GM19239 (cell line): ENCODE data around the gene DYNLRB1.
A peak's percentile ranks its signal among the peaks of the same experiment; 100 is the strongest.

Source experiments
- DNase-seq: peaks from one replicate; pipeline ENCODE4 v3.0.0; 2011; ENCODE audit warnings: low spot score; ENCODE audit not compliant: insufficient read length
- FAIRE-seq: peaks from 2 replicates; lab custom pipeline; 2011; peaks lifted over from hg19 to GRCh38; lab: Jason Lieb, UNC

Gene DYNLRB1

DNA sequence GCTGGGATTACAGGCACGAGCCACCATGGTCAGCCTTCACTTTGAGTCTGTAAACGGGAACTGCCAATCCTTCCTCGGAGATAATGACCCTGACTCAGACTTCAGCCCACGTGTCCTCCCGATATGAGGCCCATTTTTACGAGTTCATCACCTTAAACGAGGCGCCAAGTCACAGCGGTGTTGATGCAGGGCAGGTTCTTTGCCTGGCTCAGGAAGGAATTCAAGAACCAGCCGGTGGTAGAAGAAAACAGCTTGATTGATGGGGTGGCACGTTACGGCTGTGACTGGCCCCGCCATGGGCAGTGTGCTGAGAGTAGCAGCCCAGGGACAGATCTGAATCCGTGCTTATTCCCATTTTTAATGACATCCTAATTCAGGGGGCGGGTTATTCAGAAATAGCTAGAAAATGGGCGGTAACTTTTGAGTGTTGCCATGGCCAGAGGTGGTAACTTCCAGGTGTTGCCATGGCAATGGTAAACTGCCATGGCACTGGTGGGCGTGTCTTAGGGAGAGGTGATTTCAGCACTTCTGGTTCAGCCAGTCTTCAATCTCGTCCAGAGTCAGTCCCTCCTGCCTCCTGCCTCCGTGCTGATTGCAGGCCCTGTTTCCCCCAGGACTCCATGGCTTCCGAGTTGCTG is 33.2 kb downstream of the DYNLRB1 start:
- FAIRE-seq (no peak), DNase-seq (no peak)

DNA sequence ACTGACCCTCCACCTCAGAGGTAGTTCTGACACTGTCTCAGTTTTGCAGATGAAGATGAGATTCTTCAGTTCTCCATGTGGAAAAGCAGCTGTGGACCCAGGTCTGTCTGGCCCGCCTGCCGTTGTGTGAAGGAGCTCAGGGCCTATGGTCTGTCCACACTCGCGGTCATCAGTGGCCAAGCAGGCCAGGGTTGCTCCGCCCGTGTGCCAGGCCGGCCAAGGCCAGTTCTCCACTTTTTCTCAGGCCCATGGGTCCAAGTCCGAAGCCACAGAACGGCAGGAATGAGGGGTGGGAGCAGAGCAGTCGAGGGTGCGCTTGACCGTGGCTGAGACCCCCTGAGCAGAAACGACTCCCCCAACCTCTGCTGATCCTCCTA is 33.7 kb downstream of the DYNLRB1 start:
- DNase-seq (no peak), FAIRE-seq (no peak)

DNA sequence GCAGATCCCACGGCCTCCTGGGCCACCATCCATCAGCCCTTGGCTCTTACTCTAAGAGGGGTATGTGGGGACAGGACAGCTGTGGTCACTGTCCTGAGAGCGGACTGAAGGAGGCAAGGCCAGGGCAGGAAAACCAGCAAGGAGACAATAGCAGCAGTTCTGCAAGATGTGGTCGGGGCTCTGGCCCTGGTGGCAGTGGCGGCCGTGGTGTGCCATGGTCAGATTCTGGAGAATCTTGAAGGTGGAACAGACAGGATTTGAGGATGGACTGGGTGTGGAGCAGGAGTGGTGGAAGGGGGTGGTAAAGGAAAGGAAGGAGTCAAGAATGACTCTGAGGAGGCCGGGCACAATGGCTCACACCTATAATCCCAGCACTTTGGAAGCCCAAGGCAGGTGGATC is 36.3 kb downstream of the DYNLRB1 start:
- DNase-seq (no peak), FAIRE-seq (no peak)

DNA sequence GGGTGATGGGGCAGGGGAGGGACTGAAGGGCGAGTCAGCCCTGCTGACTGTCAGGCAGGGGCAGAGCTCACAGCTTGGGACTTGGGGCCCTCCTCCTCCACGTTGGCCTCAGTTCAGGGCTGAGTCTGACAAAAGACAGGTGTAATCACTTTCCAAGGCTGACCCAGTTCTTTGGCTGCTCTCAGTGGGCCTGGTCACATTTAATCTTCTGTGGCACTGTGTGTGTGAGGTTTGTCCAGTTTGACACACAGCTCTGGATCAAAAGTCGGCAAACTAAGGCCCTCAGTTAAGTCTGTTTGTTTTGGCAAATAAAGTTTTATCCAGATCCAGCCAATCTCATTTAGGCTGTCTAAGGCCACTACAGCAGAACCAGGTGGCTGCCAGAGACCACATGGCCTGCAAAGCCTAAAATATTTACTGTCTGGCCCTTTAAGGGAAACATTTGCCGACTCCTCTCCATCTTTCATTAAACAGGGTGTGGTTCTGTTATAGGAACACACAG is 37.2 kb downstream of the DYNLRB1 start:
- DNase-seq = no peak
- FAIRE-seq = no peak

DNA sequence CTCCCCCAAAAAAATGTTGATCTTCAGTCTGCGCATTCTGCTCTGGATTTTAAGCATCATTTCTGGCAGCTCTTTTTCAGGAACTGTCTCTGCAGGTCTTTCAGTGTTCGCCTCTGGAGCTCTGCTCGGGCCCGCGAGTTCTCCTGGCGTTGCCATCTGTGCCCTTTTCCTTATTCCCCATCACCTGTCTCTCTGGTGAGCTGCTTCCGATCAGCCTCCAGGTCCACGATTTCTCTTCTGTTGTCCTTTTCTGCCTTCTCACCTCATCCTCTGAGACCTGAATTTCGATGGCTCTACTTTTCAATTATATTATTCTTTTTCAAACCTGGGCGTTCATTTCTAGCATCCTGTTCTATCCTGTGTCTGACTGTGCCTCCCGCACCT is 41.7 kb downstream of the DYNLRB1 start:
- FAIRE-seq (no peak), DNase-seq (no peak)

DNA sequence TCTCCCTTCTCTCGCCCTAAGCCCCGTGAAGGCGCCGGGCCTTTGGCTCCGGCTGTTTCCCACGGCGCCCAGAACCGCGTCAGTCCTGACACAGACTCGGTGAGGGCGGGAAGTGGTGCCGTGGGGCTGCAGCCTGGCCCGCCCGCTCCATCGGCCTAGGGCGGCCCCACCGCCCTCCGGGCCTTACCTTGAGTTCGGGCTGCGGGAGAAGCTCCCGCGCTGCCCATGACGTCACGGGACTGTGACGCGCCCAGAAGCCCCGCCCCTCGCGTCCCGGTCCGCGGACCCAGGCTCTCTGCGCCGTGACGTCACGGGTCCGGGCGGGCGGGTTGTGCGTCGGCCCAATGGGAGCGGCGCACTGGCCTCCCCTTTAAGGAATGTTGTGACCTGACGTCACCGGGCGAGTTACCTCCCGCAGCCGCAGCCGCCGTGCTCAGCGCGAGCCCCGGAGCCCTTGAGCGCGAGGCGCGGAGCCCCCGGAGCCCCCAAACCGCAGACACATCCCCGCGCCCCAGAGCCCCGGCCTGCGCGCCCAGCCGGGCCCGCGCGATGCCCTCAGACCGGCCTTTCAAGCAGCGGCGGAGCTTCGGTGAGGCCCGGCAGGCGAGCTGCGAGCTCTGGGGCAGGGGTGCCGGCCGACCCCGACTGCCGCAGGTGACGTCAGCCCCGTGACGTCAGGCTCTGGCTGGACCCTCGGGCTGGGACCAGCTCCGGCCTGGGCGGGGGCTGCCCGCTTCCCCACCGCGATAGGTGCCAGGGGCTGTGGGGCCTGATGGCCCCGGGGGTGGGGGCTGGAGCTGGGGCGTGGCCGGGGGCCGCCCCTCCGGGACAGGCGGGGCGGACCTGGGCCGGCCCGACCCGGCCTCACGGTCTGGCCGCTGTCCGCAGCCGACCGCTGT is 42.3 kb downstream of the DYNLRB1 start, which contains the start of gene MAP1LC3A:
Gene MAP1LC3A, plus strand, starts transcription at position 399 of the 899 bp plus-strand sequence. Its CDS starts 151 bp downstream, at position 550.
- FAIRE-seq (peak; percentile 76), DNase-seq (peak; percentile 96)

DNA sequence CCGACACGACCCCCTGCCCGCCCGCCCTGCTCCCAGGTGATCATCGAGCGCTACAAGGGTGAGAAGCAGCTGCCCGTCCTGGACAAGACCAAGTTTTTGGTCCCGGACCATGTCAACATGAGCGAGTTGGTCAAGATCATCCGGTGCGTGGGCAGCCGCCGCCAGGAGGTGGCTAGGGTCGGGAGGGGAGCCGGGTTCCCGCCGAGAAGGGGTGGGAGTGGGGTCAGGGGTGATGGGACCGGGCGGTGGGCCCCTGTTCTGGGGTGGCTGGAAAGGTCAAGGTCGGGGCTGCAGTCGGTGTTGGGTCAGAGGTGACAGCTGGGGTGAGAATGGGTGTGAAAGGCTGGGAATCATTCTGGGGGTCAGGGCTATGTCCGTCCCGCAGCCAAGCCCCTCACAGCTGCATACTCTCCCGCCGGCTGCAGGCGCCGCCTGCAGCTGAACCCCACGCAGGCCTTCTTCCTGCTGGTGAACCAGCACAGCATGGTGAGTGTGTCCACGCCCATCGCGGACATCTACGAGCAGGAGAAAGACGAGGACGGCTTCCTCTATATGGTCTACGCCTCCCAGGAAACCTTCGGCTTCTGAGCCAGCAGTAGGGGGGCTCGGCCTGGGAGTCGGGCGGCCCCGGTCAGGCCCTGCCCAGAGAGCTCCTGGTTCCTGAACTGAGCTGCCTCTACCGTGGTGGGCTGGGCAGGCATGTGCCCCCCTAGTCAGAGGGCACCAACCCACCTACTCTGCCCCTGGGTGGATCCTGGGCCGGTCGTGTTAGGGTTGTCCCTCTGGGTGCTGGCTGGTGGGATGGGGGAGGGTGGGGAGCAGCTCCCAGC is 43.3 kb downstream of the DYNLRB1 start:
- FAIRE-seq (no peak), DNase-seq (no peak)

DNA sequence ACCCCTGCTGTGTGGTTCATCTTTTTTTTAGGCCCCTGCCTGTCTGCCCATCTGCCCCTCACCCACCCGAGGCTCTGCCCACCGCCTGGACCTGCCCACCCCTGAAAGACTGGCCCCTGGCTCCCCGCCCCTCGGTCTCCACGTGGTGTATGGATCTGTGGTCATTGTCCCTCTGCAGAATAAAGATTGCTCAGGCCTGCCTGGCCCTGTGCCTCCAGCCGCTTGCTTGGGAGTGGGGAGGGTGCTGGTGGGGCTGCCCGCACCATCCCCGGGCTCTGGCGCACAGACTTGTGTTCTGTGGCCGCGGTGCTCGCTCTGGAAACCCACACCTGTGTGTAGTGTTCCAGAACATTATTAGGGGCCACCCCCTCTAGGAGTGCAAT is 43.9 kb downstream of the DYNLRB1 start:
- DNase-seq (no peak), FAIRE-seq (no peak)

DNA sequence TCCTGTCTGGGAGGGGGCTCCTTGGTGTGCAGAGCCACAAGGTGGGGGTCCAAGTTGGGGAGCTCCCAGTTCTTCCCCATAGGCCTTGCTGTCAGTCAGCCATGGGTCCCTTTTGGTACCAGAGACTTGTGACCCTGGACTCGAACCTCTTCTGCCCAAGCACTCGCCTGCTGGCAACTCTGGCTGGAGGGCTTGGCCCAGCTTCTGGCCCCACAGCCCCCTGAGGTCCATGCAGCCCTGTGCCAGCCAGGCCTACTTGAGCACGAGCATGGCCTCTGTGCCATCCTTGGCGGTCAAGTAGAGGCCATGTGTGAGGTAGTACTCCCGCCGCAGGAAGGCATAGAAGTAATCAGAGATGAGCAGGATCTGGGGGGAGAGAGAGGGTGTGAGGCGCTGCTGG is 44.4 kb downstream of the DYNLRB1 start:
- DNase-seq = no peak
- no peak for FAIRE-seq

DNA sequence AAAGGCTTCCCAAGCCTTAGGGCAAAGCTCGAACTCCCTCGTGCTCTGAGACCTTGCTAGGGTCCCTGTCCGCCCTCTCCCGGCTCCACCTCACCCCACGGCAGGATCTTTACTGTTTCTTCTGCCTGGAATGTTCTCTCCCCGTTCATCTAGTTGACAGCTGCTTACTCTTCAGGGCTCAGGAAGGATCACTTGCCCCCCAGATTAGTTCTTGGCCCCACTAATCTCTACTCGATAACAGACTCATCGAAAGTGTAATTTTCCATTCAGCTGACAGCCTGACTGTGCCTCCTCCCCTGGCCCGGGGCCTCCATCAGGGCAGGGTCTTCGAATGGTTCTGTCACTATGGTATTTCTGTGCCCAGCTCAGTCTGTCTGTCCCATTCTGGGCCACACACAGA is 45.4 kb downstream of the DYNLRB1 start:
- no peak for FAIRE-seq
- no peak for DNase-seq

DNA sequence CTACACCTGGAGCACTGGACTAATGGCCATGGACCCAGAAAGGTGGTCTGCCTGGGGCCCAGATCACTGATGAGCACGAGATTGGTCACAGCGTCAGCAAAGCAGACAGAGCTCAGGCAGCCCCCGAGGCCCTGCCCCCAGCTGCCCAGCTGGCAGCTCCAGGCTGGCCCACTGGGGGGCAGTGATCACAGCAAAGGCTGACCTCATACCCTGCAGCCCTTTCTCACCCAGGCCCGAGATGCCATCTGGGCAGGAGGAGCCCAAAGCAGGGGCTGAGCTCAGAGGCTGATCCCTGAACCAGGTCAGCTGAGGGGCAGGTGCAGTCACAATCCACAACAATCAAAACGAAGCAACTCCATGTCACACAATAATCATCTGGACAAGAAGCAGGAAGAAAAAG is 46.4 kb downstream of the DYNLRB1 start:
- DNase-seq = no peak
- FAIRE-seq = no peak

DNA sequence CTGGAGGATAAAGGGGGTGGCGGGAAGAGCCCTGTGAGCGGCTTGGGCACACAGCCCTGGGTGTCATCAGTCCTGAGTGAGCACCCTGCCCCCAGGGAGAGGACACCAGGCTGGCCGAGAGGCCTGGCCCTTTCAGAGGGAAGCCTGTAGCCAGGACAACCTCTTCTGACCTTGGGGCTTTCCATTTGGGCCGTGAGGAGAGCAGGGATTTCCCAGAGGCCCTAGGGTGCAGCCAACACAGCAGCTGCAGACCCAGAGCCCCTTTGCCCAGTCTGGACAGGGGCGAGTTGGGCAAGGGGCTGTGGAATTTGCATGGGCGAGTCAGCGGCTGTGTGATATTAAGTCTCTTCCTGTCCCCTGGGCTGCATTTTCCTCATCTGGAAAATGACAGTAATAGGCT is 48.6 kb downstream of the DYNLRB1 start:
- FAIRE-seq (no peak), DNase-seq (no peak)

DNA sequence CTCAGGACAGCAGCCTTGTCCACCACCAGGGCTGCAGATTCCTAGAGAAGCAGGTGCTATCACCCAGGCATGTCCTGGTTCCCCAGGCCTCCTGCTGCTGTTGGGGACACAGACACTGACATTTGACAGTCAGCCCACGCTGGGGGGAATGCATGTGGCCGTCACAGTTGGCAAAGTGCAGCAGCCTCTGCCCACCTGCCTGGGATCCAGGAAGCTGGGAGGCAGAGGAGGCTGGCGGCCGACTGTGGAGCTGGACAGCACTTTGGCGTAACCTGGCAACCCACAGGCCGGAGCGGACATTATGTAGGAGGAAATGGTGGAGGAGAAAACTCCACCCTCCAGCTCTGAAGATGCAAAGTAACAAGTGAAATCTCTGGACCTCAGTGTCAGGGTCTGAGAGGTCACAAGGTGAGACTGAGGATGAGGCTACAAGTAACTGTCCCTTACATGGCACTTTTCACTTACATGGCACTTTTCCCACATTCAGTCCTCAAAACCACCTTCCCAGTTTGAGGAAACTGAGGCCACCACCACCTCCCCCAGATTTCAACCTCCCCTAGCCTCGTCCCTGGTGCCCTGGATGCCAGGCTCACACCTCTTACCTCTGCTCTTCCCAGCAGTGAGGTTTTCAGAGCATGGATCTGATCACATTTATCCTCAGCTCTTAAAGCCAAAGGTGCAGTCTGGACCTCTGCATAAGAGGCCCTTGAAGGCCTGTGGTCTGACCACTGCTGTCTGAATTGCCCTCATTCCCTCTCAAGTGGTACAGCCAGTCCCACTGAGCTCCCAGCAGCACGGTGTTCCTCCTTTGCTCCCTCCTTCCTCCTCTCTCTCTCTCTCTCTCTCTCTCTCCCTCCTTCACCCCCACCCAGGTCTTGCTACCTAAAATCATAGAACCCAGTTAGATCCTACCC is 51.0 kb downstream of the DYNLRB1 start:
- FAIRE-seq (no peak), DNase-seq (no peak)

DNA sequence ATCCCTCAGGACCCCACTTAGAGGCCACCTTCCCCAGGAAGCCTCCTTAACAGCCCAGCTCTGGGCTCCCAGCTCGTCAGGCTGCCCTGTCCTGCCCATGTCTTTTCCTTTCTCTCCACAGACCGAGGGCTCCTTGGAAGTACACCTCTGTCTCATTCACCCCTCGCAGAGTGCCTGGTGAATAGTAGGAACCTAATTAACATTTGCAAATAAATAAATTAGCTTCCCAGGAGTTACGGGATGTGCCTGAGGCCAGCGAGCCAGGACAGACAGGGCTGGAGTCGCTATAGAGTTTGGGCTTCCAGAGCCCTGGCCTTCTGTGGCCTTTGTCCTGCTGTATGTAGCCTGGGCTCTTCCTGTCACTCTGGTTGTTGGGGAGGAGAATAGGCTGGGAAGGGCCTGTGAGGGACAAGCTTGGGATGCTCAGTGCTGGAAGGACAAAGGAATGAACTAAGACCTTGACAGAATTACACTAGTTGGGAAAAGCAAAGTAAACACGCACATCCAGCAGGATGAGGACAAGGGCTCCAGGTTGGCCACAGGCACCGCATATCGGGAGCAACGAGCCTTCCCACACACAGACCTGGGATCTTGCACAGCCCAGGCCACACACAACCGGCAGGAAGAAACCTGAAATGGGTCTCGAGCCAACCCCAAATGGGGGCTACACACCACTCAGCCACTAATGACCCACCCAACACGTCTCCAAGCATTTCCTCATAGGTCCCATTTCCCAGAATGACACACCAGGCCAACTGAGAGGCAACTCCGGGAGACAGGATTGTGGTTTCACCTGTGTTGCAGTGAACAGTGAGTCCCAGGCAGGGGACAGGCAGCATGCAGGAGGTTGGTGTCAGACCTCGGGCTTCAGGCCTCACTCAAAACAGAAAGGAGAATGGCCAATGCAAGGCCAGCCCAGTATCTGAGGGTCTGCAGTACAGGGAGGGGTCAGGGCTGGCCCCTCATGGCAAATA is 52.0 kb downstream of the DYNLRB1 start:
- DNase-seq = no peak
- no peak for FAIRE-seq

DNA sequence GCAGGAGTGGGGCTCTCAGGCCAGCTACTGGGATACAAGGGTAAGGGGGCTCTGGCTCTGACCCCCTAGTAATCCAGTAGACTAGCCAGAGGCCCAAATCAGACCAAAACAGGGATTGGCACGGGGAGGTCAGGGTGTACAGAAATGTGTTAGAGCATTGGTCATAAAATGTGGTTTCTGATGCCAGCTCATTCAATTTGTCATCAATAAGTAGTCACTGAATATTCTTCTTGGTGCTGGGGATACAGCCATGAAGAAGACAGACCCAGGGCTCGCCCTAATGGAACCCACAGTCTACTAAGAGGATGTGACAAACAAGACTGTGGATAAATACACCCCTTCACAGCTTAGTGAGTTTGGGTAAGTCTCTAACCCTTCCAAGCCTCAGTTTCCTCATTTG is 53.4 kb downstream of the DYNLRB1 start:
- no peak for DNase-seq

DNA sequence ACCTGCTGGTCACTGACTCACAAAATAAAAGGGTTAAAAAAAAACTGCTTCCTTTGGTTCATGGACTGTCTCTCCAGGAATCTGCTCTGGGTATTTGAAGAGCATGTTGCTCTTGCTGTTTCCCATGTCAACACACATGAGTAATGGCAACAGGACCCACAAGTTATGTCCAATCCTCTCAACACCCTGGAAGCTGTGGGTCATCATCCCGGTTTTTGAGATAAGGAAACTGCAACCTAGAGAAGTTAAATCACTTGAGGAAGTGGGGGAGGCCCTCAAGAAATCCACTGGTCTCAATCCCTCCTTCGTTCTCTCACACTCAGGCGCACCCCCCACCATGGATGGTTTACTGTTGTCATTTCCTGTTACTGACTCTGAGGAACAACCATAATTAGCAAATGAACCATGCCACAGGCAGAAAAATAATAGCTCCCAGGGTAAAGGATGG is 54.7 kb downstream of the DYNLRB1 start:
- FAIRE-seq = peak; percentile 35

More for the DNA sequence above, 53.4 kb downstream of the DYNLRB1 start:
- no peak for FAIRE-seq

DNA sequence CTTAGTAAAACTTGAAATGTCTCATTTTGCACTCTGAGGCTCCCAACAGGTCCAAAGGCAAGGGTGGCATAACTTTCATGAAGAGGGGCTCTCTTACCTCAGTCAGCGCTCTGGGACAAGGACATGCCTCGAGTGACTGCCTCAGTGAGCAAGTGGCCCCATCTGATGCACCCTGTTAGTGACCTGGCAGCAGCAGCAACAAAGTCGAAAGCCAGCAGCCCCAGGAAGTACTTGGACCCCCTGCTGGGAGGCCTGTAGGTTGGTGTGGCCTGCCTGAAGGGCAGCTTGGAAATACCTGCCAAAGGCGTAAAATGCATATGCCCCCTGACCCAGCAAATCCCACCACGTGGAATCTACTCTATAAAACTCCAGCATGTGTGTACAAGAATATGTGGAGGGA is 55.5 kb downstream of the DYNLRB1 start:
- no peak for FAIRE-seq
- DNase-seq = no peak

More for the DNA sequence above, 54.7 kb downstream of the DYNLRB1 start:
- no peak for DNase-seq

DNA sequence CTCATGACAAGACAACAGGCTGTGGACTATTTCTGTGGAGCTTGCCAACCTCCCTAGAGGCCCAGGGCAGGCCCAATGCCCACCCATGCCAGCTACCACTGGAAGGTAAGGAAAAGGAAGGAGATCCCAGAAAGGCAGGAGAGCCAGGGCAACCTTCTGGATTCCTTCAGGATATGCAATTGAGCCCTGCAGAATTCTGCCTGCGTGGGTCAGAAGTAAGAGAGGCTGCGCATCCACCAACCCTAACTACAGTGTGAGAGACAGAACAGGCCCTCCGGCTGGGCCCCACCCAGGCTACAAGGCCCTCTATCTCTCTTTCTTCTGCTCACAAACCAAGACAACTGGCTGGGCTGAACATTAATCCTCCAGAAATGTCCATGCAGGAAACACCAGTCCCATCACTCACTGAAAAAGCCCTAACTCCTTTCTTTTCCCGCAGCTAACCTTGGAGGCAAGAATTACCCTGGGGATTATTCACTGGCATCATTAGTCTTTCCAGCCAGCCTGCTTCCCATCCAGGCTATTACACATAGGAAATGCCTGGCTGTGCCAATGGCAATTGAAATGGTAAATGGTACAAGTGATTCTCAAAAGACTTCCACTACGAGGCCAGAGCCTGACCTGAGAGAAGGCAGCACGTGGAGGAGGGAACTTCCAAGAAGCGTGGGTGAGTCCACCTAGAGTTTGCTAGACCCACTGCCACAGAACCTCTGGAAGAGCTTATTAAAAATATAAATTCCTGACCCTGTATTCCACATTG is 57.5 kb downstream of the DYNLRB1 start:
- no peak for DNase-seq
- FAIRE-seq = no peak
